ENCODE results near the gene EXOC5.
"Not testable (repeated sequence)": the region's sequence is repeated elsewhere in the genome, so short reads cannot be mapped to it uniquely, and the experiment has no call there.

The EXOC5 gene

DNA sequence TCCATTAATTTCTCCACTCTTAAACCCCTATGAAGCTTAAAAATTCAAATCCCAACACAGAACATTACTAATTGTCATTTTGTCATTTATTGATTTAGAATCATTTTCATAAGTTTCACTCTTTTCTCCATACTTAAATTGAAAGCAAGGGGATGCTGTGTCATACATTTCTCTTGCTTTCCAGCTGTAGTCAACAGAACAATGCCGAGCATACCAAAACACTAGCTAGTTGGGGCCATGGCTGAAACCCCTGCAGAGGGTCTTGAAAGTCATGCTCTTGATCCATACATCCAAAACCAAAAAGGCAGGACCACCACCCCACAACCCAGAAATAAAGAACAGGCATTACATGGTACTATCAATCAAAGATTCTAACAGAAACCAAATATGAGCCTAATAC lies 9.0 kb downstream of the EXOC5 start:
- DNase-seq: no peak

DNA sequence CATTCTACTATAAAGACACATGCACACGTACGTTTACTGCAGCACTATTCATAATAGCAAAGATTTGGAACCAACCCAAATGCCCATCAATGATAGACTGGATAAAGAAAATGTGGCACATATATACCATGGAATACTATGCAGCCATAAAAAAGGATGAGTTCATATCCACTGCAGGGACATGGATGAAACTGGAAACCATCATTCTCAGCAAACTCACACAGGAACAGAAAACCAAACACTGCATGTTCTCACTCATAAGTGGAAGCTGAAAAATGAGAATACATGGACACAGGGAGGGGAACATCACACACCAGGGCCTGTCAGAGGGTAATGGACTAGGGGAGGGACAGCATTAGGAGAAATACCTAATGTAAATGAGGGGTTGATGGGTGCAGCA lies 10.5 kb downstream of the EXOC5 start:
- DNase-seq: not testable (repeated sequence)

DNA sequence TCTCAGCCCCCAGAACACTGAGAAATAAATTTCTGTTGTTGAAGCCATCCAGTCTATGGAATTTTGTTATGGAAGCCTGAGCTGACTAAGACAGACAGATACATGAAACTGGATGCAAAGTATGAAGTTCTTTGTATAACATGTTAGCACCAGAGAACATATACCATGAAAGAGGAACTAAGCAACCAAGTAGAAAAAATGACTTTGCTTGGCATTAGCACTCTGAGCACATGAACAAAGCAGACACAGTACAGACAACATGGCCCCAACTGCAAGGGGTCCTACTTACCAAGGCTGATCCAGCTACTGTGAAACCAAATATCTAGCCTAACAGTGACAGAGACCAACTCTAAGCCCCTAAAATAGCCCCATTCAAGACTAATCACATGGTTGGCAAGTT lies 13.8 kb downstream of the EXOC5 start:
- no peak for DNase-seq

DNA sequence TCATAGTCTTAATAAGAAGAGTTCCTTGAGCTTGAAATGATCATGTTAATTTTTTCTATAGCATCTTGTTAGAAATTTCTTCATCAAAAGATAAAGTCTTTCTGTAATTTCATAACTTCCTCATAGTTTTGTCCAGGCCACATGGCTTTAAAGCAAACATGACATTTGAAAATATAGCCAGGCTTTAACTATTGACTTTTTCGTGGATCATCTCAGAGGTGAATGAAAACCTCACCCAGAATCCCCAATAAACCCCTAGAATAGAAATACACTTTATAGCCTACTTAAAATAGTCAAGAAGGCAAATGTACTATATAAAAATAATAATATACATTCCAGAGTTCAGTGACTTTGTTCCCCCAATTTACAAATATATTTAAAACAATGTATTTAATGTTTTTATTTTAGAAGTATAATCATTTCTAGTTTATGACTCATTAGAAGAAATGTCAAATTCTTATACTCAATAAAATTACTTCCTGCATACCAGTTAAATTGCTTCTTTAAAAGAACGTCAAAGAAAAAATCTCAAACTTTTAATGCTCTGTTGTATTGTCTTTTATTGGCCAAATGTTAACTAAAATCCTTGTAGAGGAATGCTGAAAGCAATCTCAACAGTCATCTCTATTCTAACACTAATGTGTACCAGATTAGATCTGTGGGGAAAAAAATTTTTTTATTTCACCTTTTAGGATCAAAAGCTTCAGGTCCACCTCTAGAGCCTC lies 21.6 kb downstream of the EXOC5 start:
- DNase-seq: no peak

DNA sequence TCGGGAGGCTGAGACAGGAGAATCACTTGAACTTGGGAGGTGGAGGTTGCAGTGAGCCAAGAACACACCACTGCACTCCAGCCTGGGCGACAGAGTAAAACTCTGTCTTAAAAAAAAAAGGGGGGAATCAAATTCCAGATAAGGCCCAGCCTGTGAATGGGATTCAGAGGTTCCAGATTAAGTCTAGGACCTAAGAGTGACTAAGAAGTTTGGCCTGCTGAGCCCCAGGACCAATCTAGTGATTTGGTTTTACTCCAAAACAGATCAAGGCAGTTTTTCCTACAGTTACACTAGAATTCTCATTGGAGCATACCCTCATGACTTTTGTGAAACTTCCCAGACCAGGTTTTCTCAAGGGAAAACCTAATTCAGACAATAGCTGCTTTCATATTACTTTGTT lies 22.8 kb downstream of the EXOC5 start:
- DNase-seq: no peak

DNA sequence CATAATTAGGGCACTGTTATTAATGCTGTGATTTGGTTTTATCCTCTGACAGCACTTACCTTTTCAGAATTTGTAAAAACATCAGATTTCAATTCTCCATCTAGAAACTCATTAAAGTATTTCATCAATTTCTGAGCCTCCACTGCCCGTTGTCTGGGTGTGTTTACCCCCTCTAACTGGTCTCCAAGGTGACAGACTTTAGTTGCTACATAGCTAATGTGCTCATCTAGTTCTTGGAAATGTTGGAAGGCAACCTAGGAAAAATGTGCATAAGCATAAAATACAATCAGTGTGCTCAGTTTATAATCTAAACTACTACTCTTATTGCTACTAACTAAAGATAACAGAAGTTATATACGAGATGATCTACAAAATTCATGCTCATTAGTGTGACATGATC lies 24.6 kb downstream of the EXOC5 start:
- no peak for DNase-seq

DNA sequence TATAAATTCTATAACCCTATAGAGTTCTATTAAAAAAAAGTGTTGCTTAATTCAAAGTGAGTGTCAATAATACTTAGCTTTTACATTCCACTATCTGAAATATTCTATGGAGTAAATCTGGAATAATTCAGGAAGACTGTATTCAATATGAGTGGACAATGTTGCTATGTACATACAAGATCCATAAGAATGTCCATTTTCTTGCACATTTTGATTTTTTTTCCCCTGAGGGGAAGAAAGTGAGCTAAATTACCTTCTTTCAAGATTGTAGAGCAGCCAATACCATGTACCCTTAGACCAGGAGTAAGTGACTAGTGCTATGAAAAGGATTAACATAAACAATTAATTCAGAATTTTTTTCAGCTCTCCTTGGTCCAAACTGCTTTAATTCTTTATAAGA lies 25.4 kb downstream of the EXOC5 start:
- DNase-seq: no peak

DNA sequence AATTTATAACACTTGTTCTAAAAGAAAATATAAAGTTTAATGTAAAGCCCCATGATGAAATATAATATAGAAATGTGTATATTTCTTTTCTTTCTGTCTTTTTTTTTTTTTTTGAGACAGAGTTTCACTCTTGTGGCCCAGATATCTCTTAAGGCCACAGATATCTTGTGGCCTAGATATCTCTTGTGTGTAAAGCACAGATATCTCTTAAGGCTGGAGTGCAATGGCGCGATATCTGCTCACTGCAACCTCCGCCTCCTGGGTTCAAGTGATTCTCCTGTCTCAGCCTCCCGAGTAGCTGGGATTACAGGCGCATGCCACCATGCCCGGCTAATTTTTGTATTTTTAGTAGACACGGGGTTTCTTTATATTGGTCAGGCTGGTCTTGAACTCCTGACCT lies 28.6 kb downstream of the EXOC5 start:
- not testable (repeated sequence) for DNase-seq

DNA sequence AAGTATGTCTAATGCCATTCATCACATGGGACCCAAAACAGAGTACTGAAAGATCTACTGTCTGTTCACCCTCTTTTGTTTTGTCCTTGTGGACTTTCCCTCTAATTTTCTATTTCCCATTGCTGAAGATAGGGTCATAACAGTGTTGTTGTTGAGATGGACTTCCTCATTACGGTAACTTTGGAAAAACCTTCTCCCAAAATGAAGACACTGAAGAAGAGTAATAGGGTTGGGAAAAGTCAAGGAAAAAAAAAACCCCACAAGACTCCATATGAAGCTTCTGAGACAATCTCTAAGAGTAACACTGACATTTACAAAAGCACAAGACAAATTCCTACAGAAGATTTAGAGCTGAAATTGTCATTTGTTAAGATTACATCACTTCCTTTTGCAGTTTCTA lies 36.7 kb downstream of the EXOC5 start:
- DNase-seq: no peak

DNA sequence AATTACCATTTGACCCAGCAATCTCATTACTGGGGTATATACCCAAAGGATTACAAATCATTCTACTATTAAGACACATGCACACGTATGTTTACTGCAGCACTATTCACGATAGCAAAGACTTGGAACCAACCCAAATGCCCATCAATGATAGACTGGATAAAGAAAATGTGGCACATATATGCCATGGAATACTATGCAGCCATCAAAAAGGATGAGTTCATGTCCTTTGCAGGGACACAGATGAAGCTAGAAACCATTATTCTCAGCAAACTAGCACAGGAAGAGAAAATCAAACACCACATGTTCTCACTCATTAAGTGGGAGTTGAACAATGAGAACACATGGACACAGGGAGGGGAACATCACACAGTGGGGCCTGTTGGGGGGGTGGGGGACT lies 40.4 kb downstream of the EXOC5 start:
- DNase-seq: not testable (repeated sequence)

DNA sequence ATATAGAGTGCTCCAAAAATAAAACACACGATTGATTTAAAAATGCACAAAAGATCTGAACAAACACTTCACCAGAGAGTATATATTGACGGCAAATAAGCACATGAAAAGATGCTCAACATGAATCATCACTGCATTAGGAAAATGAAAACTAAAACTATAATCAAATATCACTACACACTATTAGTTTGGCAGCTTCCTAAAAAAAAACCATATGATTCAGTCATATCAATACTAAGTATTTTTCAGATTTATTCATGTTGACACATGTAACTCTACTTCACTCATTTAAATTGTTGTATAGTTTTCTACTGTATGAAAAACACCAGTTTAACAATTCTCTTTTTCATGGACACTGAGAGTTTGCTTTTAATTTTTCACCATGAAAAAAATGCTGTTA lies 41.6 kb downstream of the EXOC5 start:
- DNase-seq: no peak

DNA sequence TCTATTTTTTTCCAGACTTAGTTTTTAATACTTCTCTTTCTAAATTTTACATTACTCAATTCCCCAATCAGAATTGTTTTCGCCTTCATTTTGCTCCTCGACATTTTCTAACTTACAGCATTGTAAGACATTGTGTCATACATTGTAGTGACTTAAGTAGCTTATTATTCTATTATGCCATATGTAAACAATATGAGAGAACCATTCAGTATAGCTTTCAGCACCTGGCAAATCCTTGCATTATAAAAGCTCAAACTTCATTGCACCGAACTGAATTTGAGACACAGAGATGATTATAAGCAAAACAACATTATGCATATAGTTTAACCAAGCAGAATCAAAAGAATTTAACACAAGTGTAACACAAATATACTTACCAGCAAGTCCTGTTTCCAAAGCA lies 46.8 kb downstream of the EXOC5 start:
- DNase-seq: no peak

DNA sequence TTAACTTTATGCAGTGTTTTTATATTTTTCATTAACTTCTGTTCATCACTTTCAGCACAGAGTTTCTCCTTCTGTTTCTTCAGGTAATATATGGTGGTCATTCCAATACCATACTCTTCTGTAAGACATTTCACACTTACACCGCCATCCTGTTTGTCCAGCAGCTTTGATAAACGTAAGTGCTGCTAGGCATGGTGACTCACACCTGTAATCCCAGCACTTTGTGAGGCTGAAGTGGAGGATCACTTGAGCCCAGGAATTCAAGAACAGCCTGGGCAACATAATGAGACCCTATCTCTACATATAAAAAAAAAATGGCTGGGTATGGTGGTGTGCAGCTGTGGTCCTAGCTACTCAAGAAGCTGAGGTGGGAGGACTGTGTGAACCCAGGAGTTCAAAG lies 55.8 kb downstream of the EXOC5 start:
- no peak for DNase-seq

DNA sequence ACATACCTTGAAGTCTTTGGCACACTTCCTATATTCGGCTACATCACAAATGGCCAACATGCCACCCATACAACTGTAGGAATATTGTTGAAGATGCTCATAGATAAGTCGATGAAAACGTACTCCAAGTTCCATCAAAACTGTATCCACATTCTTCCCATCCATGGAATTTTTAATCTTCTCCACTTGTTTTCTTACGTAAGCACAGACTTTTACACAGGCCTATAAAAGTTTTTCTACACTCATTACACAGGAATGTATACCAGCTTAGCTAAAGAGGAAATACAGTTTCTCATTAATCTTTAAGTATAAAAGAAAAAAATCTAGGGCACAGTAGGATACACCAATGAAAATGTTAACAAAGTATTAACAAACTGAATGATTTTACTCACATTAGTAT lies 59.1 kb downstream of the EXOC5 start:
- no peak for DNase-seq

DNA sequence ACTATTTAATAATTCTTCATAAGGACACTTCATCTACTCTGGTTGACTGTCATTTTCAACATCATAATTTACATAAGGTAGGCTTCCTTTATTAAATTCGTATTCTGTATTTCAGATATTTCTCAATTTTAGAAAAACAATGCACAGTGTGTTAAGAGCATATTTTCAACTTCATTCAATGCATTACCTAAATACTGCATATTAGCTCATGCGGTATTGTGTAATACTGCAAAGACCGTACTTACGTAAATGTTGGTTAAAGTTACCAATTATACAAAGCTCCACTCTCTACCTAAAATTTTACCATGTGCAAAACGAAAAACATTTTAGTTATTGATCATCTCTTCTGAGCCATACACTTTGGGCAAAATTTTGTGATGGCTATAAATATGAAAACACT lies 62.8 kb downstream of the EXOC5 start:
- DNase-seq: no peak

DNA sequence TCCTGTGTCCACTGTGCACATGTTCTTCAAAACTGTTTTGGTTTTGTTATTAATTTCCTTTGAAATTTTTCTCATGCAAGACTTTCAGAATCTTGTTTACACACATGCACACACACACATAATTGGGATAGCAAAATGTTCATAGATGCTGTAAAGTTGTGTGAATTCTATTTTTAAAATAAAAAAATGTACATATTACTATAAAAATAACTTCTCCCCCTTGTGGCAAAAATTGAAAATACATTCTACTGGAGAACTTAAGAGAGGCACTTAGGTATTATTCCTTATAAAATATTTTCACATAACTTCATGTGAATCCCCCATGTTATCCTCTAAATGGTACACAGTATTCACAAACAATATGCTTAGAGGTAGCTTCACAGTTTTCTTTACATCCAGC lies 66.0 kb downstream of the EXOC5 start:
- not testable (repeated sequence) for DNase-seq

DNA sequence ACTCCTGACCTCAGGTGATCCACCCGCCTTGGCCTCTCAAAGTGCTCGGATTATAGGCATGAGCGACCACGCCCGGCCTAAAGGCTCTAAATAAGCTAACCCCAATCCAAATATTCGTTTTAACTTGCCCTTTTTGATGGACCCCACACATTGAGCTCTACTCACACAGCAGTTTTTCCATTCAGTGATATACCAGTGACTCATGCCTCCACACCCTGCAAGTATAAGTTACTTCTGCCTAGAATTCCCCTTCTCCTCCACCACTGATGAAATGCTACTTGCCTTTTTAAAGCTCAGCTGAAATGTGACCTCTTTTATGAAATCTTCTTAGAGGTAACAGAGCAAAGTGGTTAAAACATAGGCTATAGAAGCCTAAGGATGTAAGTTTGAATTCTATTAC lies 68.8 kb downstream of the EXOC5 start:
- no peak for DNase-seq

DNA sequence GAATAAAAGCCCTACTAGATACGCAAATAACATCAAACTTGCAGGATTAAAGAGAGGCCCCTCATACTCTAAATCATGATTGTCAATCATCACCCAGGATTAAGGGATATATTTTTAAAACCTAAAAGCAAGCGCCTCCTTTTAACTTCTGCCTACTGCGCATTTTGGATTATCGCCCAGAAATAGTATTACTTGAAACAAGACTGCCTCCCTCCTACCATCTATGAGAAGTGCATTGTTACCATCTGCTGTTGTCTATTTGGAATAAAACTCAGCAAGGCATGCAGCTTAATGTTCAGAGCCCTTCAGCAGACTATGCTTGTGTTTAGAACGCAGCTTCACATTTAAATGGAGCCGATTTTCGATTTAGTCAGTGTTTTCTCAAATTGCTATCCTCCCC lies 79.6 kb downstream of the EXOC5 start:
- DNase-seq: no peak

DNA sequence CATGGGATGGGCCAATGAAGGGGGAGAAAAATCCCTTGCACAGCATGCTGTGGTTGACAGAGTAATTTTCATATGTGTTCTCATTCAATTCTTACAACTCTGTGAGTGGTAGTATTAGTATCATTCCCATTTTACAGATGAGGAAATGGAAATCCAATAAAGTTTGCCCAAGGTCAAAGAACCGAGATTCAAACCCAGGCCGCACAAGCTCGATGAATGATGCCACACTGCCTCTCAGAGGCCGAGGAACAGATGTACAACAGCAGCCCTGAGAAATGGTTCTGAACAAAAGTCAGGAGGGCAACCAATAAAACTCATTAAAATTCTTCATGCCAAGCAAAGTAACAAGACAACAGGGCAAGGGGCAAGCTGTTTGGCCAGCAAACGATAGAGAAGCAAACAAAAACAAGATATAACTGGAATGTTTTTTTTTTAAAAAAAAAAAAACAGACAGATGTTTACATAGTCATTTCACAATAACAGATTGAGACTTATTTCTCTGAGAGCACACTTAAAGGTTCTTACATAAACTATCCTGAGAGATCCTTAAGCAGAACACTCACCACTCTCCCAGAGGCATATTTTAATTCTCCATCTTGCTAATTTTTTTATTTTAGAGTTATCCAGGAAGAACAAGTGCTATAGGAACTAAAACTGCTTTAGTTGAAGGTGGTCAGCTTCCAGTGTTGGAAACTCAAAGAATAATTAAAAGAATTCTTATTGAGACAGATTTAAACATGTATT lies 85.8 kb downstream of the EXOC5 start:
- no peak for DNase-seq

DNA sequence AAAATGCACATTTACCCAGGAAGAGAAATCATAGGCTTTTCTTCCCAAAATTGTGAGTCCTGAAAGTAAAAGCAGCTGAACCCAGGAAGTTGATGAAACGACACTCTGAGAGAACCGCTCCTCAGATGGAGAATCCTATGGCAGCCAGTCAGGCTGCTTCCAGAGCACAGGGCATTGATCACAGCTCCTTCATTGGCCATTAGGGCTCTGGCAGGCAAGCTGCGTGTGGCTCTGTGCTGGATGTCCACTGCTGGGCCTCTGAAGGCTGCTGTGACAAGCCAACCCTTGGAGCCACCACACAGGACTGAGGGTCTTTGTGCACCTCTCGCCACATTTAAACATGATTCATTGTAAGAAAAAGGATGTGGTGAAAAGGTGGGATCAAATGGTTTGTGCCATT lies 89.4 kb downstream of the EXOC5 start:
- no peak for DNase-seq

DNA sequence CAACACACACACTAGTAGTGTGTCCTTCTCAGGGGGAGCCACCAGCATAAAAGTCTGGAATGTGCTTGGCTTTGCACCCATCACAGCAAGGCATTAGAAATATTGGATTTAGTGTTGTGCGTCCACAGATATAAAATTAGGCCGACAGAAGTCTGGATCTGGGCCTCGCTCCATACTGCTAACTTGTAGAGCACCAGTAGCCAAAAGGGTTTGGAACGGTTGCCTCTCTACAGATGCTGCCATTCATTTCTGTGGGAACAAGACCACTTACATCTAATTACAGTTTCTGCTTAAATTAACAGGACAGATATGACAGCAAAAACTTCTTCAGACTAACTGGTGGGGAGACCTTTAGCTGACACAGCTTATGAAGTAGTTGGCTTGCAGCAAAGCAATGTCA lies 94.2 kb downstream of the EXOC5 start:
- DNase-seq: no peak

DNA sequence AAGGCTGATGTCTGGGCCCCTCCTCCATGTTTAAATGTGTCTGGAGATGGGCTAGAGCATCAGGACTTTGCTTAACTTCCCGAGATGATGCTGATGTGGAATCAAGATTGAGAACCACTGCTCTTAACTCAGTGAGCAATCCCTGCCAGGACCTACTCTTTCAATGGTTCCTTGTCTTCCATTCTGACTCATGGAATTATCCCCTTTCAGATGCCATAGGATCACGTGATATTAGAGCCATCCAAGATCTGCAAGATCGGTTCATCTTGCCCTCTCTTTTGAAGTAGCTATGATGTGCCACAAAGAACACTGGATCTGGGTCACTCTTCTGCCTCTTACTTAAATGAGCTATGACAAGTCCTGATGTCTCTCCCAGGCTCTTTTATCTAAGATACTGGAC lies 96.8 kb downstream of the EXOC5 start:
- DNase-seq: no peak

DNA sequence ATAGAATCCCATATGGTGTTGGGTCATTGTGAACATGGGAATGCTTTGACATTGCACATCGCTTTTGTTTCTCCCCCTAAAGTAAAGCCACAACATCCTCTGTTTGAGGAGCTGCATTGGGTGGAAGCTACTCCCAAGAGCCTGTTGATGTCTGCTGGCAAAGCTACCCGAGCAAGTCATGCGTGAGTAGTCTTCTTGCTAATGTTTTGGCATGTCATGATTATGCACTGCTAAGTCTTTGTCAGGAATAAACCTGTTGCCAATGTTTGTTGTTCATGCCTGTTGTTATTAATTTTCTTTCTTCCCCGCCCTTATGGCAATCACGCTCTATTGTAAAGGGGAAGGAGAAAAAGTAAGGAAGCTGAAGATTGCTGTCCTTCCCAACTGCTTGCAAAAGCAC lies 97.3 kb downstream of the EXOC5 start:
- no peak for DNase-seq

Measured in nucleus accumbens (tissue), 56 donors.